Epithelial cell of esophagus (primary cell): ENCODE data around the gene GLIS1.

Experiments
- DNase-seq: peaks from one replicate; pipeline ENCODE4 v3.0.0; 2010; ENCODE audit warnings: low read depth
- H3K4me3 ChIP-seq: 2 replicates; pipeline ENCODE4 v1.5.1; 2011; ENCODE audit warnings: mild to moderate bottlenecking, low read length, control low read depth
- TF ChIP-seq, protein P1 (sequence below): IDR thresholded peaks from 2 replicates; pipeline ENCODE4 v1.5.1; 2011; ENCODE audit warnings: low read depth, mild to moderate bottlenecking, low read length, control low read depth, inconsistent platforms; ENCODE audit not compliant: insufficient read depth; ENCODE audit errors: missing control alignments

Gene GLIS1

DNA sequence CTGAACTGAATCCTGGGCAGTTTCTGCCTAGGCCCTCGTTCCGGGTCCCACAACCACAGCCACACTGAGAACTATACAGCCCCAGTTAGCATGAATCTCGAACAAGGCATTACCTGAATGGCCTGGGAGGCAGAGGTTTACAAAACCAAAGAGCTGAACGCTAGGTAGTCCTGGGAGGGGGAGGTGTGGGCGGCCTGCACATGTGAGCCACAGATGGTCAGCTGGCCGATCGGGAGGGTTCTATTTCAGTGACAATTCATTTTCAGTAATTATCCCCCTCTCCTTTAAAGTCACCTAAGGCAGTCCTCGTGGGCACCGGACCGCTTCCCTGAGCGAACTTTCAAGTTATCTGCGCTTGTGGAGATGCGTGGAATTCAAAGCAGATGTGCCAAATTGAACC, 111.9 kb downstream of the GLIS1 start:
- H3K4me3 ChIP-seq: no peak overlapping the region
- TF ChIP-seq, protein P1, sequence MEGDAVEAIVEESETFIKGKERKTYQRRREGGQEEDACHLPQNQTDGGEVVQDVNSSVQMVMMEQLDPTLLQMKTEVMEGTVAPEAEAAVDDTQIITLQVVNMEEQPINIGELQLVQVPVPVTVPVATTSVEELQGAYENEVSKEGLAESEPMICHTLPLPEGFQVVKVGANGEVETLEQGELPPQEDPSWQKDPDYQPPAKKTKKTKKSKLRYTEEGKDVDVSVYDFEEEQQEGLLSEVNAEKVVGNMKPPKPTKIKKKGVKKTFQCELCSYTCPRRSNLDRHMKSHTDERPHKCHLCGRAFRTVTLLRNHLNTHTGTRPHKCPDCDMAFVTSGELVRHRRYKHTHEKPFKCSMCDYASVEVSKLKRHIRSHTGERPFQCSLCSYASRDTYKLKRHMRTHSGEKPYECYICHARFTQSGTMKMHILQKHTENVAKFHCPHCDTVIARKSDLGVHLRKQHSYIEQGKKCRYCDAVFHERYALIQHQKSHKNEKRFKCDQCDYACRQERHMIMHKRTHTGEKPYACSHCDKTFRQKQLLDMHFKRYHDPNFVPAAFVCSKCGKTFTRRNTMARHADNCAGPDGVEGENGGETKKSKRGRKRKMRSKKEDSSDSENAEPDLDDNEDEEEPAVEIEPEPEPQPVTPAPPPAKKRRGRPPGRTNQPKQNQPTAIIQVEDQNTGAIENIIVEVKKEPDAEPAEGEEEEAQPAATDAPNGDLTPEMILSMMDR: no peak

GRCh38 chr1:53626616-53627015, 112.3 kb downstream of the GLIS1 start:
- TF ChIP-seq, protein P1: no peak
- no peak for DNase-seq
- H3K4me3 ChIP-seq: no peak overlapping the region

More for the DNA sequence above, 111.9 kb downstream of the GLIS1 start:
- no peak for DNase-seq

DNA sequence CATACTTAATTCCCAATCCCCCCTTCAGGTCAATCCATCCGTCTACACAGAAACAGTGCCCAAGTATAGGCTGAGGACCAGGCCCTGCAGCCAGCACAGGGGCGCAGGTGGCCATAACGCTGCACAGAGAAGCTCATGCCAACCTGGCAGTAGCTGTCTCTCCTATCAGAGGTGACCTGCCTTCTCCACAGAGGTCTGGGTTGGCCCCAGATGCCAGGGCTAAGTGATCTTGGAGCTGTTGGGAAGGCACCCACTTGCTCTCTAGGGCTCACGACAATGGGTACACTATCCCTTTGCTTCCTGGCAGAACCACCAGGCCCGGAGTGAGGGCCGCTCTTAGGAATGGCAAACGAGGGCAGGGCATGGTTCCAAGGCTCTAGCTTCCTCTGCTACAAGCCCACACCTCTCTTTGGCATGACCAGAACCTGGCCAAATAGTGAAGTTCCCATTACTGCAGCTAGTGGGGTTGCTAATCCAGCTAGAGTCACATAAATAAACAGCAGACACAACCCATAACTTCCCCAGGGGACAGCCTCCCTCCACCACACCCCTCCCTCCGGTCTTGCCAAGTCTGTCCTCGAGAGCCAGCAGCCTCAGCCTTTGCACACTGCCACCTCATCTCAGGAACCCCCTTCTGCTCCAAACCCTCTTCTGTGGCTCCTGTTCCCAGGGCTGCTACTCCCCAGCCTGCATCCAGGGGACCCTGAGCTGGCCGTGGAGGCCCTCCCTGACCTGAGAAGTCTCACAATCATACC, 113.0 kb downstream of the GLIS1 start:
- H3K4me3 ChIP-seq: no peak overlapping the region

GRCh38 chr1:53625049-53625448, 113.9 kb downstream of the GLIS1 start:
- DNase-seq: no peak

More for the DNA sequence above, 113.0 kb downstream of the GLIS1 start:
- TF ChIP-seq, protein P1: no peak
- DNase-seq: no peak

GRCh38 chr1:53622531-53622930, 116.4 kb downstream of the GLIS1 start:
- no peak overlapping the region for H3K4me3 ChIP-seq
- no peak for DNase-seq
- TF ChIP-seq, protein P1: no peak

More at GRCh38 chr1:53625049-53625448, 113.9 kb downstream of the GLIS1 start:
- no peak overlapping the region for H3K4me3 ChIP-seq
- TF ChIP-seq, protein P1: no peak

DNA sequence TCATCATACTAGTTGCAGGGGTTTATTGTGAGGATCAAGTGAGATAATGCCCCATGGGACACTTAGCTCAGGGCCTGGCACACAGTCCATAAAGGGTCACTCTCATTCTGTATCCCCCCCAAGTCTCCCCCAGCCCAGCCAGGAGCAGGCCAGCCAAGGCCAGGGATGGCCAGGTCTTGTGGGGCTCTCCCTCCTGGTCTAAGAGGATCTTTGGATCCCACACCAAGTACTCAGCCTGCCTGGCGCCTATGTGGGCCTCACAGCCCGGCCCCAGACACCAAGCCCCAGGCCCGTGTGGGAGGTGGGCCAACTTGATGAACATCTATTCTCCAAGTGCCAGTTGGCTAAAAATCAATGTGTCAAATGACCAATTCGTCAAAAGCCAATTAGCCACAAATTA, 117.8 kb downstream of the GLIS1 start:
- TF ChIP-seq, protein P1: no peak
- no peak for DNase-seq

GRCh38 chr1:53620061-53620855, 118.7 kb downstream of the GLIS1 start:
- peak; percentile 8 for DNase-seq
- H3K4me3 ChIP-seq: no peak overlapping the region
- TF ChIP-seq, protein P1: no peak

More for the DNA sequence above, 117.8 kb downstream of the GLIS1 start:
- no peak overlapping the region for H3K4me3 ChIP-seq
